ENCODE results near the gene PTGES. TPM values are rescaled to one million over a fixed set of nuclear protein-coding genes. Genes with fewer than 3 reads are reported as not detected.

PTGES gene, protein sequence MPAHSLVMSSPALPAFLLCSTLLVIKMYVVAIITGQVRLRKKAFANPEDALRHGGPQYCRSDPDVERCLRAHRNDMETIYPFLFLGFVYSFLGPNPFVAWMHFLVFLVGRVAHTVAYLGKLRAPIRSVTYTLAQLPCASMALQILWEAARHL
- total RNA-seq, result 8.9 TPM

GRCh38 chr9:129752900-129753729, at the start of gene PTGES:
Gene PTGES, minus strand, starts transcription at chr9:129753042. Its CDS starts 30 bp downstream, at chr9:129753012.

Other genes starting within 250 kb of the PTGES start
- 0.71 TPM for gene C9orf50, start 131.9 kb downstream of the PTGES start, total RNA-seq
- gene NTMT1, start 126.9 kb downstream of the PTGES start, total RNA-seq, result 13.7 TPM
- gene ASB6, start 110.9 kb downstream of the PTGES start, total RNA-seq, result 22.5 TPM
- 7.9 TPM for gene PRRX2, start 87.4 kb downstream of the PTGES start, total RNA-seq
- 43.3 TPM for gene TOR1B, start 50.1 kb upstream of the PTGES start, total RNA-seq
- gene TOR1A, start 71.1 kb upstream of the PTGES start, total RNA-seq, result 33.4 TPM
- 57.0 TPM for gene C9orf78, start 82.2 kb upstream of the PTGES start, total RNA-seq
- 20.7 TPM for gene USP20, start 82.4 kb upstream of the PTGES start, total RNA-seq

Measured in camera-type eye (tissue), 1 donor.